OCI-LY7 (cell line): Measurements from ENCODE around the gene MINDY3. TPM values are rescaled to one million over a fixed set of nuclear protein-coding genes. Genes with fewer than 3 reads are reported as not detected.
"Not testable (repeated sequence)": the region's sequence is repeated elsewhere in the genome, so short reads cannot be mapped to it uniquely, and the experiment has no call there.

Experiments
- BruUV-seq: library from RNA; stranded (reverse); fragments of 400-500 nt; replicated peaks from 2 replicates; lab custom pipeline; 2021; lab: Mats Ljungman, UMichigan
- CTCF ChIA-PET: fragments of 300-600 bp; sonication (Branson Sonifier 250); formaldehyde crosslinking; loops from one replicate; lab custom pipeline; 2022; ENCODE audit warnings: antibody characterized with exemption; ENCODE audit not compliant: unreplicated experiment; lab: Charles Lee
- POLR2A ChIA-PET: fragments of 300-600 bp; sonication (Branson Sonifier 250); formaldehyde crosslinking; loops from one replicate; lab custom pipeline; 2022; ENCODE audit warnings: antibody characterized with exemption; lab: Charles Lee
- DNase-seq: peaks from one replicate; pipeline ENCODE4 v3.0.0-alpha.2; 2015; ENCODE audit warnings: low spot score
- H2AFZ ChIP-seq: fragments of 200-600 bp; sonication (generic), shearing (Covaris generic); 2 replicates; pipeline ENCODE4 v1.6.1; 2014; ENCODE audit warnings: mild to moderate bottlenecking, antibody characterized with exemption, low read length, moderate library complexity
- H3K27ac ChIP-seq: fragments of 200-600 bp; sonication (generic); 2 replicates; pipeline ENCODE4 v1.5.1; 2014; ENCODE audit warnings: mixed run types, low read depth, mild to moderate bottlenecking, moderate library complexity, low read length, inconsistent platforms; ENCODE audit not compliant: poor library complexity, severe bottlenecking
- H3K36me3 ChIP-seq: fragments of 200-600 bp; sonication (generic); 2 replicates; pipeline ENCODE4 v1.6.1; 2014; ENCODE audit warnings: mild to moderate bottlenecking, antibody characterized with exemption, low read length, moderate library complexity, mixed read lengths; ENCODE audit not compliant: insufficient read depth
- H3K4me1 ChIP-seq: fragments of 200-600 bp; sonication (generic); 2 replicates; pipeline ENCODE4 v1.5.1; 2014; ENCODE audit warnings: mild to moderate bottlenecking, low read length; ENCODE audit not compliant: insufficient read depth, poor library complexity, severe bottlenecking
- H3K4me2 ChIP-seq: fragments of 200-600 bp; sonication (generic); 2 replicates; pipeline ENCODE4 v1.6.1; 2014; ENCODE audit warnings: mild to moderate bottlenecking, low read length
- H3K4me3 ChIP-seq: fragments of 200-600 bp; sonication (generic); 2 replicates; pipeline ENCODE4 v1.5.1; 2014; ENCODE audit warnings: mild to moderate bottlenecking, low read depth, low read length; ENCODE audit not compliant: poor library complexity, severe bottlenecking
- H3K79me2 ChIP-seq: fragments of 200-600 bp; sonication (generic); 2 replicates; pipeline ENCODE4 v1.6.1; 2016; ENCODE audit warnings: low read depth, mild to moderate bottlenecking, low read length, moderate library complexity, mixed read lengths; ENCODE audit not compliant: insufficient read depth
- H3K9me2 ChIP-seq: fragments of 200-600 bp; sonication (generic); 2 replicates; pipeline ENCODE4 v1.6.1; 2016; ENCODE audit warnings: mild to moderate bottlenecking, low read length, mixed read lengths; ENCODE audit not compliant: insufficient read depth
- H3K9me3 ChIP-seq: fragments of 200-600 bp; sonication (generic); 2 replicates; pipeline ENCODE4 v1.6.1; 2014; ENCODE audit warnings: mild to moderate bottlenecking, mixed run types, low read length, mixed read lengths
- H4K20me1 ChIP-seq: fragments of 200-600 bp; sonication (generic); 2 replicates; pipeline ENCODE4 v1.6.1; 2014; ENCODE audit warnings: mild to moderate bottlenecking, antibody characterized with exemption, low read length, moderate library complexity, mixed read lengths; ENCODE audit not compliant: insufficient read depth
- EZH2phosphoT487 ChIP-seq: fragments of 200-600 bp; sonication (generic); IDR thresholded peaks from 2 replicates; pipeline ENCODE4 v1.6.1; 2018; ENCODE audit warnings: low read depth, borderline replicate concordance, mild to moderate bottlenecking, mixed run types, antibody characterized with exemption, low read length, moderate library complexity, mixed read lengths
- intact Hi-C: fragments of 100-400 bp; cut with micrococcal nuclease; formaldehyde crosslinking; loops from one replicate; pipeline ENCODE4 v1.10.0; 2022; ENCODE audit not compliant: unreplicated experiment
- total RNA-seq, 2 experiments: library from RNA; depleted of rRNA in 1 of 2; stranded (reverse); fragments of >200 nt in 1 of 2; shearing (Covaris generic) in 1 of 2; gene quantifications; 2 replicates each; pipeline ENCODE4 v1.2.3, GENCODE V29; 2014 to 2022
- TF ChIP-seq, protein P1 (sequence below): fragments of 200-600 bp; sonication (generic); conservative IDR thresholded peaks from 2 replicates; pipeline ENCODE4 v1.5.1; 2014; ENCODE audit warnings: mild to moderate bottlenecking, antibody characterized with exemption, low read length, moderate library complexity, mixed read lengths

Gene MINDY3
- total RNA-seq, 2 experiments from 2014 or later = 15.7 to 23.3 TPM

DNA sequence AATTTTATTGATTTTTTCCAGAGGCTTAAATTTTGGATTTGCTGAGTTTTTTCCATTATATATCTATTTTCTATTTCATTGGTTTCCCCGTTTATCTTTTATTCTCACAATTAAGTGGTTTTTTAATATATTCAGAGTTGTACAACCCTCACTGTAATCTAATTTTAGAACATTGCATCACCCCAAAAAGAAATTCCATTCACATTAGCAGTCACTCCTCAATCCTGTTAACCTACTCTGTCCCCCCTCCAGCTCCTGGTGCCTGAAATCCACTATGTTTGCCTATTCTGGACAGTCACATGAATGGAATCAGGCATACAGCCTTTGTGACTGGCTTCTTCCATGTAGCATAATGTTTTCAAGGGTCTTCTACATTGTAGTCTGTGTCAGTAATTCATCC, 84.8 kb downstream of the MINDY3 start:
- Histone ChIP-seq H3K27ac (no peak overlapping the region), H3K4me3 (no peak overlapping the region), H3K36me3 (peaks cover 22% of the 10 kb centered on the region), H3K9me3 (no peaks in the 10 kb centered on the region), H3K4me1 (no peaks in the 10 kb centered on the region), H3K9me2 (no peaks in the 10 kb centered on the region), H3K4me2 (no peak overlapping the region), H2AFZ (no peak overlapping the region), H4K20me1 (no peaks in the 10 kb centered on the region), H3K79me2 (no peaks in the 10 kb centered on the region)
- no peak for TF ChIP-seq EZH2phosphoT487
- TF ChIP-seq, protein P1, sequence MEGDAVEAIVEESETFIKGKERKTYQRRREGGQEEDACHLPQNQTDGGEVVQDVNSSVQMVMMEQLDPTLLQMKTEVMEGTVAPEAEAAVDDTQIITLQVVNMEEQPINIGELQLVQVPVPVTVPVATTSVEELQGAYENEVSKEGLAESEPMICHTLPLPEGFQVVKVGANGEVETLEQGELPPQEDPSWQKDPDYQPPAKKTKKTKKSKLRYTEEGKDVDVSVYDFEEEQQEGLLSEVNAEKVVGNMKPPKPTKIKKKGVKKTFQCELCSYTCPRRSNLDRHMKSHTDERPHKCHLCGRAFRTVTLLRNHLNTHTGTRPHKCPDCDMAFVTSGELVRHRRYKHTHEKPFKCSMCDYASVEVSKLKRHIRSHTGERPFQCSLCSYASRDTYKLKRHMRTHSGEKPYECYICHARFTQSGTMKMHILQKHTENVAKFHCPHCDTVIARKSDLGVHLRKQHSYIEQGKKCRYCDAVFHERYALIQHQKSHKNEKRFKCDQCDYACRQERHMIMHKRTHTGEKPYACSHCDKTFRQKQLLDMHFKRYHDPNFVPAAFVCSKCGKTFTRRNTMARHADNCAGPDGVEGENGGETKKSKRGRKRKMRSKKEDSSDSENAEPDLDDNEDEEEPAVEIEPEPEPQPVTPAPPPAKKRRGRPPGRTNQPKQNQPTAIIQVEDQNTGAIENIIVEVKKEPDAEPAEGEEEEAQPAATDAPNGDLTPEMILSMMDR = no peak
- BruUV-seq = no TSS peak
- intact Hi-C loops = no loop called here
- POLR2A ChIA-PET = interaction anchor here (0.6 kb wide), 1 partner anchor 15 kb away, joined by 3 read pairs; no protein-coding TSS in a partner anchor
- no peak for DNase-seq
- CTCF ChIA-PET = no interaction called here

DNA sequence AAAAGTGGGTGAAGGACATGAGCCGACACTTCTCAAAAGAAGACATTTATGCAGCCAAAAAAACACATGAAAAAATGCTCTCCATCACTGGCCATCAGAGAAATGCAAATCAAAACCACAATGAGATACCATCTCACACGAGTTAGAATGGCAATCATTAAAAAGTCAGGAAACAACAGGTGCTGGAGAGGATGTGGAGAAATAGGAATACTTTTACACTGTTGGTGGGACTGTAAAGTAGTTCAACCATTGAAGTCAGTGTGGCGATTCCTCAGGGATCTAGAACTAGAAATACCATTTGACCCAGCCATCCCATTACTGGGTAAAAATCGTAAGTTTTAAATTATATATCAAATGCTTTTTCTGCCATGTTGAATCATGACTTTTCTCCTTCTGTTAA, 85.8 kb downstream of the MINDY3 start:
- intact Hi-C loops, CTCF ChIA-PET, H3K27ac ChIP-seq: not testable (repeated sequence)

DNA sequence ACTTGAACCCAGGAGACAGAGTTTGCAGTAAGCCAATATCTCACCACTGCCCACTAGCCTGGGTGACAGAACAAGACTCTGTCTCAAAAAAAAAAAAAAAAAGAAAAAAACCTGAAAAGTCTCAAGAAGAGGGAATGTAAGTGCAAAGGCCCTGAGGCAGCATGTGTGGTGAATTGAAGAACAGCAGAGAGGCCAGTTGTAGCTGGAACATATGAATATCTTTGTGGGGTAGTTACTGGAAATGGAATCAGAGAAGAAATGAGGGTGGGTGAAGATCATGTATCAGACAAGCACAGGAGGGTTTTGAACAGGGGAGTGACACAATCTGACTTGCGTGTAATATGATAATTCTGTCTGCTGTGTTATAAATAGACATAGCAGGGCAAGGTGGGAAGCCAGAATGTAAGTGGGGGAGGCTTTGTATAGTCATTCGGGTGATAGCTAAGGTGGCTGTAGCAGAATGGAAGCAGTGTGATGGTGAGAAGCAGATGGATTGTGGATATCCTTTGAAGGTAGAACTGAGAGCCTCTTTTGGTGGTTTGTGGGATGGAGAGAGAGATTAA, 95.3 kb downstream of the MINDY3 start:
- CTCF ChIA-PET = no interaction called here
- Histone ChIP-seq H3K4me3 (no peak overlapping the region), H3K9me3 (no peaks in the 10 kb centered on the region), H3K4me1 (no peaks in the 10 kb centered on the region), H4K20me1 (no peaks in the 10 kb centered on the region), H2AFZ (no peak overlapping the region), H3K79me2 (no peaks in the 10 kb centered on the region), H3K27ac (no peak overlapping the region), H3K9me2 (no peaks in the 10 kb centered on the region), H3K36me3 (no peaks in the 10 kb centered on the region), H3K4me2 (no peak overlapping the region)
- TF ChIP-seq EZH2phosphoT487 = no peak
- TF ChIP-seq, protein P1 = no peak
- no peak for DNase-seq
- intact Hi-C loops = loop anchor here (5.0 kb wide), 1 partner anchor 962 kb away; no protein-coding TSS in a partner anchor
- BruUV-seq = no TSS peak
- POLR2A ChIA-PET = interaction anchor here (0.6 to 0.7 kb wide), 2 partner anchors 75 to 146 kb away, joined by 3 to 4 read pairs; no protein-coding TSS in a partner anchor

More for the DNA sequence above, 85.8 kb downstream of the MINDY3 start:
- BruUV-seq, H2AFZ ChIP-seq, H4K20me1 ChIP-seq, H3K4me1 ChIP-seq, H3K79me2 ChIP-seq, H3K9me3 ChIP-seq, H3K9me2 ChIP-seq, H3K4me3 ChIP-seq, POLR2A ChIA-PET, DNase-seq, H3K4me2 ChIP-seq: not testable (repeated sequence)
- H3K36me3 ChIP-seq = peaks cover 22% of the 10 kb centered on the region
